ENCODE measurements around the gene GIPC3.

GRCh38 chr19:3620145-3620816 is 35.0 kb downstream of the GIPC3 start:
- TF ChIP-seq RAD21 (conservative IDR thresholded peaks at IDR 0.05 in 1 of 2, IDR thresholded peaks at IDR 0.05 in 1 of 2), result no peak
- TF ChIP-seq CTCF (IDR thresholded peaks at IDR 0.05), result no peak
- TF ChIP-seq GATA3 (IDR thresholded peaks at IDR 0.05; ENCODE audit: borderline replicate concordance), result no peak
- no peak for TF ChIP-seq REST (IDR thresholded peaks at IDR 0.05)
- no peak for TF ChIP-seq EP300 (IDR thresholded peaks at IDR 0.05)
- TF ChIP-seq MAFK (IDR thresholded peaks at IDR 0.05; ENCODE audit: partially characterized antibody), result no peak
- no peak for TF ChIP-seq RARB (CRISPR knock-in tag; IDR thresholded peaks at IDR 0.05)
- no peak for TF ChIP-seq RNF2 (IDR thresholded peaks at IDR 0.05; ENCODE audit: borderline replicate concordance, low read depth)
- no peak for TF ChIP-seq POLR2A (IDR thresholded peaks at IDR 0.05; ENCODE audit: low read length)
